Stimulated activated CD8-positive, alpha-beta memory T cell treated with anti-CD3 and anti-CD28 coated beads, Interleukin-12 subunit alpha, Interleukin-12 subunit beta, amount 100 ng/mL, for 1 hour (primary cell): ENCODE results near the gene SLC9A2.

Experiments used
- DNase-seq: peaks from one replicate; pipeline ENCODE4 v3.0.0-alpha.2; 2020; ENCODE audit warnings: low read depth

SLC9A2 gene

DNA sequence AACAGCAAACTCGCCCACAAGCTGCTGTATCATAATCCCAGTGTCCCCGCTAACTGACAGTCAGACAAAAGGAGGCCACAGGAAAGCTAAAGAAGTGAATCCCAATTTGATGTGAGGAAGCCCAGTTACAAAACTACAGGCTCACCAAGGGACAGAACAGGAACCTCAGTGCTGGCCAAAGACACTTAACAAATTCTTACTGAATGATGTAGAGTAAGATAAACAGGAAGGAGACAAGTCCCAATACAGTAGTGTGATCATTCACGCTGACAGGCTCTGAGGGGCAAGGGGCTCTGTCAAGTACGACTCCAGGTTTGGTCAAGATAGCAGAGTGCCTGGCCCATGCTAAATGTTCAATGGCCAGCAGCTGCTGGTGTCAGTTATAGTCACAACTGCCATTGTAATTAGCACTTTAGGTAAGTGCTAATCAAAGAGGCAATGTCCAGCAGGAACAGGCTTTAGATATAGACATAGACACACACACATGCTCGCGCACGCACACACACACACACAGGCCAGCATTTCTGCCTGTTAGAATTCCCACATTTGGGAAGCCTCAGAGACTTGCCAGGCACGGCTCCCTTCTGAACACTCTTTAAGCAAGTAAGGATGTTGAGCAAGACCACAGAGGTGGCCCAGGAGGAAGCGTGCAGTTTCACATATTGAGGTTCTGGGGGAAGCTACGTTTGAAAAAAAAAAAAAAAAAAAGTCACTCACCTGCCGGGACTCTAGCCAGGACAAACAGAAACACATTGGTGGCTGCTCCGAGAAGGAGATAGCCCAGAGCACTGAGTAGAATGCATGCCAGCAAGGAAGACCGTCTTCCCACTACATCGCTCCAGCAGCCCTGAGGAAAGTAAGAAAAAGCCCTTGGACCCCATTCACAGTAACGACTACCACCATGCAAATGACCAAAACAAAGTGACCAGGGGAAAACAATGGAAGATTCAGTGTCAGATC is 107.1 kb downstream of the SLC9A2 start:
- DNase-seq = no peak

DNA sequence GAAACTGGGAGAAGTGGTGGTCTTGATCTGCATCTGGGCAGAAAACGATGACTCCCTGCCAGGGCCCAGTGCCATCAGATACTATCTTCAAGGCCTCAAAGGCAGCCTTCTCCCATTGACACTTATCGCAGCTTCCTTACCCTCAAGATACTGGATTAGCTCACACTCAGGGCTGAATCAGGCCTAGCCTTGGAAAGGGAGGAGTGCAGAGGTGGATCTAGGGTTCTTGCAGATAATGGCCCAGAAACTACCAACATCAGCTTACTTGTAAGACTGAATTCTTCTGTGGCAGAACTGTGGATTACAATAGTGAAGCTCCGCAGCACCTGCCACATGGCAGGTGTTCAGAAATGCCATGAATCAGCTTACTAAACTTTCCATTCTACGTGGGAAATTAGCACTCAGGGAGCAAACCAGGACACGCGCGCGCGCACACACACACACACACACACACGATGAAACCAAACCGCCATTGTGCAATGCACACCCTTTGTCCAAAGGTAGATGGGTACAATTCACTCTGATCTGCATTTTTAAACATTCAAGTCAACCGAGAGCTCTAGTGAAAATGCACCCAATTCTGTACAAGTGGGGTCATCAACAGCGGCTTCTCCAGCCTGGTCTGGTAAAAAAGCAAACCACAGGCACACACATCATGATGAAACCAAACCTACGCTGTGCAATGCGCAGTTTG is 116.2 kb downstream of the SLC9A2 start:
- DNase-seq = no peak

DNA sequence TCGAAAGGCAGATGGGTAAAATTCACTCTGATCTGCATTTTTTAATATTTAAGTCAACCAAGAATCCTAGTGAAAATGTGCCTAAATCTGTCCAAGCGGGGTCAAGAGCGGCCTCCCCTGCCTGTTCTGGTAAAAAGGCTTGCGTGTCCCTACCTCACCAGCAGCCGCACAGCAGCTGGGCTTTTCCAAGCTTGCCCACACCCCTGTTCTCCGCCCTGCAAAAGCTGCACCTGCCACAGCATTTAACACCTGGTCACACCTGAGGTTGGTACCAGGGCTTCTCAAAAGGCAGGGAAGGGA is 116.7 kb downstream of the SLC9A2 start:
- no peak for DNase-seq

DNA sequence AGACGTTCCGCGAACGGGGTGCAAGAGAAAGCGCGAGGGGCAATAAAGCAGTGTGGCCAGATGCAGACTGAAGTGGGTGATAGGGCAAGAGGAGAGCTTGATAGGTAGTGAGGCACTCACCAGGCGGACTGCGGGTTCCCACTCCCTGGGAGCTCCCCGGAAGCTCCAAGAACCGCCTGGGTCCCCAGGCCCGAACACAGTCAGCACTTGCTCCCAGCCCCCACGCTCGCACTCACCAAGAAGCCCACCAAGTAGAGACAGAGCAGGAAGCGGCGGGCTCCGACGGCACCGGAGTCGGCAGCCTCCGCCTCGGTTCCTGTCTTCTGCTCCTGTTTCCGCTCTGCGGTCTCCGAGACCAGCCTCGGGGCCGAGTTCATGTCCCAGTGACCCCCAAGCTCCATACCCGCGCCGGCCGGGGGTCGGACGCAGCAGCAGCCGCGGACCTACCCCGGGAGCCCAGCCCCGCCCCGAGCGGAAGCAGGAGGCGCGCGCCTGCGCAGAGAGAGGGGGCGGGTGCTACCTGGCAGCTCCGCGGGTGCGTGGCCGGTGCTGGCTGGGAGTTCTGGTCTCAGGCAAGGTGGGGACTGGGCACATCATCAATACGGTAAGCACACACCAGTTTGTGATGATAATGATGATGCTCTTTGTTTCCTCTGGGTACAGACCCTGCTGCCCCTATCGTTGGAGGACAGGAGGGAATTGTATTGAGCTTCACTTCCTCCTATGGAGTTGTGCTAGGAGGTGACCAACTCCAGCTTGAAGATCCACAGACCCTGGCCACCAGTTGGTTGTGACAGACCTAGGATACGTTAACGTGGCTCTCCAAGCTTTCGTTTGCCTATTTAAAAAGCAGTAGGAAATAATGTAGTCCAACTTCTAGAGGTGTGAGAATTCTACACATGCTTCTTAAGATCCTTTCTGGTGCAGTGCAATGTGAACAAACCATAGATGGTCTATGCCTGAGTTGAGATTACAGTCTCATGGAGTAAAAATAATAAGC is 117.4 kb downstream of the SLC9A2 start:
- peak; percentile 77 for DNase-seq

DNA sequence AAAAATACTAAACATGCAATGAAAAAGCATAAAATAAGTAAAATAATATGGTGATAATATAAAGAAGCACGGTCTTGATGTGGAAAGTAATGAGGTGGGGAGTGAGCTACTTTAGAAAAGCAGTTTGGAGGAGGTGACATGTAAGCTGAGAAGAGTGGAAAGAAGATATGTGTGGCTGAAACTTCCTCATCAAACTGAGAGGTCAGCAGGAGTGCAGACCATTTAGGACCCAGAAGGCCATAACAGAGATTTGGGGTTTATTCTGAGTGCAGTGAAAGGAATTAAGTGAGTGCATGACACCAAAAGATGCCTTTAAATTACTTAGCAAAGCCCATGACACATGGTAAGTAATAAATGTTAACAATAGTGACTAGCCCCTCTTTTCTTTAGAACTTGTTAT is 118.1 kb downstream of the SLC9A2 start:
- no peak for DNase-seq

DNA sequence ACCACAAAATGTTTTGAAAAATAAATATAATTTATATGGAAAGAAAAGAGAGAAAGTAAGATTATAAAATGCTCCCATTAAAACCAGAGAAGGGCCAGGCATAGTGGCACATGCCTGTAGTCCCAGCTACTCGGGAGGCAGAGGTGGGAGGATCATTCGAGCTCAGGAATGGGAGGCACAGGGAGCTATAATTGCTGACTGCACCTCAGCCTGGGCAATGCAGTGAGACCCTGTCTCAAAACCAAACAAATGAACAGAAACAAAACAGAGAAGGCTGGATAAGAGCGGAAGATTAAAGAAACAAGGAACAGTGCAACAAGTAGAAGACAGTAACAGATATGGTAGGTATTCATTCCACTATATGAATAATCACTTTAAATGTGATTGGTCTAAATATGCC is 123.9 kb downstream of the SLC9A2 start:
- DNase-seq = no peak

DNA sequence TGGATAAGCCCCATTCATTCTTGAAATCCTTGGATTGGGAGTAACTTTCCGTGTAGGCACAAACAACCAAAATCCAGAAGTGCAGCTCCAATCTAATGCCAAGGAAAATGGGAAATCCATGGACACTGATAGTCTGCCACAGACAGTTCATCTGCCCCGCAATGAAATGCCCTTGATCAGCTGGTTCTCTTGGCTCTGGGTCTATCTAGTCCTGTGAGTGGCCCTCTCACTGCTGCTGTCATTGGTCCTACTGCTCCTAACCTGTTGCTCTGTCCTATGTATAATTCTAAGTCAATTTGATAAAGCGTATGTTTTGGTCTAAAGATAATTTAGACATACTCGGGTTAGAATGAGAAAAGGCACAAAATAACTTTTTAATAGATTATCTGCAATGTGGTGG is 128.8 kb downstream of the SLC9A2 start:
- DNase-seq = no peak

DNA sequence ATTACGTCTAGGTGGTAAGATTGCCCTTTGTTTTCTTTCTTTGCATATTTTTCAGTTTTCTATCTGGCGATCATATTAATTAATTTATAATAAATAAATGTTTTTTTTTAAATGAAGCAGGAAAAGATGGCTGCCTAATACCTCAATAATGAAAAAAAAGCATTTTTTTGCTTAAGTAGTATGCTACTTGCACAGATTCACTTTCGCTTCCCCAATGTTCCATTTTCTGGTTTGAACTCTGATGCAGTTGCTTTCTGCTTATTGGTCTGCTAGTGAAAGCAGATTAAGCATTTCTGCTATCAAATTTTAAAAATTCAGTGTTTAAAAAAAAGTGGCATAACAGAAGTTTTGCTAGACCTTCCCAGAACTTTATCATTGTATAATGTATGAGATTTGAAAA is 130.6 kb downstream of the SLC9A2 start:
- DNase-seq = no peak

DNA sequence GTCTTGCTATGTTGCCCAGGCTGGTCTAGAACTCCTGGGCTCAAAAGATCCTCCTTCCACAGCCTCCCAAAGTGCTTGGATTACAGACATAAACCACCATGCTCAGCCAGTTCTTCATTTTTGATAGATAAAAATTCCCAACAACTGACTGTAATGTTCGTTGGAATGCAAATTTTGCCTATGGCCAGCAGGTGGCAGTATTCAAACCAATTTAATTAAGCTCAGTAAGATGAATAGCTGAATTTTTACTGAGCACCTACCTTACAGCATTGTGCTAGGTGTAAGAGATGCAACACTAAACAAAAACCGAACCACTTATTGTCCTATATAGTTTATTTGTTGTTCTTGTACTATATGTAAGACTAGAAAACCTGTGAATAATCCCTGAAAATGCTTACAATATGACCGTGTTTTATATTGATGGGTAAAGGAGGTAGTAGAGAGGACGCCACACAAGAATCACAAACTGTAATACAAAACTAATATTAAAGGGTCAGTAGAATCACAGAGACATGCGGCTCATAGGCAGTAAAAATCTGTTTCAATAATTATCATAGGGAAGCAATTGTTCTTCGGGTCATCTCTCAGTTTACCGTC is 134.3 kb downstream of the SLC9A2 start:
- no peak for DNase-seq

DNA sequence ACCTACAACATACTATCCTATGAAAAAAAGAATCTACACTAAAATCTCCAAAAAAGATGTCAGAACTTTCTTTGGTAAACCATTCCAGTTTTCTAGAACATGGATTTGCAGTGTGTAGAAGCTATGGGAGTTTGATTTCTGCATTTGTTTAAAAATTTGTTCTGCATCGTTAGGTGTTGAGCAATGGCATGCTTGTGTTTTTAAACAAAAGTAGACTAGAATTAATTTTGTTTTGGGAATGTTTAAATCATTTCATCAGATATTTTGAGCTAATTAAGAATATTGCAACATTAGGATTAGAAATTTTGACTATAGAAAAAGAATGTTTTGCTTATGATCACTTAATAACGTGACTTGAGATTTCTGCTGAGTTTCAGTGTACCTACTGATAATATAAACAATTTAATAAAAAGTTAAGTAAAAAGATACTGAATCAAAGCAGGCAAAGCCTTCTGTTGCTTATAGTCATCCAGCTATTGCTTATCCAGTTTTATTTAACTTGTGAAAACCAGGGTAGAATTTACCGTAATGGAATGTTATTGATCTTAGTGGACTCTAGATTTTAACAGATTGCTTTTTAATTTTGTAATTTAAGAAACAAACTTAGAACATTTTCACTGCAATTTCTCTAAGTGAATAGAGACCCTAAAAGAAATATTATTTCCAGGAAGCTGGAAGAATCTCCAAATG is 135.2 kb downstream of the SLC9A2 start:
- DNase-seq = no peak

DNA sequence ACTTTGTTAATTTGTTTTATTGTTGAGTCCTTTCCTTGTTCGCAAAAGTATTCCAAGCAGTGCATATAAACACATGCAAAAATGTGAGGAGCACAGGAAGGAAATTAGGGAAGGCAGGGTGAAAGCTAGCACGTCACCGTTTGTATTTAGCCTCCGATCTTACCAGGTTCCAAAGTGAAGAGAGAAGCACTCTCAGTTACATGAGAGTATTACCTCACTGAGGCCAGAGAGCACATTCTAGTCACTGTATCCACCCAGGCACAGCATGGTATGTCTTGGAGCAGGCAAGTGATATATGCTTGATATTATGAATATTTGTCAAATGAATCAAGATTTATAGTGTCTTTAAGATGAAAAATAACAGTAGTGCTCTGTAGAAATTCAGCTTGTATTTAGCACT is 135.9 kb downstream of the SLC9A2 start:
- no peak for DNase-seq

DNA sequence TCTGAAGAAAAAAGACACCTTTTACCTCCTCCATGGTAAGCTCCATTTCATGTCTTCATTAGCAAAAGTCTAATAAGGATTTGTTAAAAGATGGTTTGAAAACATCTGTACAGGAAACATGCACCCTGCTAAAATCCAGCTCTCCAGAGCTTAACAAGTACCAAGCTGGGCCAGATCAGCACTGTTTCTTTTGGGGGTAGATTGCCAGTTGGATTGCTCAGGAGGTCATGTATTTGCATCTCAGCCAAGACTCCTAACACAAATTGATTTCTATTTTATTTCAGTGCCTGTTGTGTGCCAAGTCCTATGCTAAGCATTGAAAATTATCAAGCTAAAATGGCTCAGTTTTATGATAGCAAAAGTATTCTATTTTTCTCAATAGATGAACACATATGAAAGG is 139.1 kb downstream of the SLC9A2 start:
- DNase-seq = no peak
